ENCODE measurements around the gene ZFYVE9. TPM values are rescaled to one million over a fixed set of nuclear protein-coding genes. Genes with fewer than 3 reads are reported as not detected.

Gene ZFYVE9
- total and polyA plus RNA-seq, 12 donors: 3.4 to 28.9 (median 22.2) TPM

DNA sequence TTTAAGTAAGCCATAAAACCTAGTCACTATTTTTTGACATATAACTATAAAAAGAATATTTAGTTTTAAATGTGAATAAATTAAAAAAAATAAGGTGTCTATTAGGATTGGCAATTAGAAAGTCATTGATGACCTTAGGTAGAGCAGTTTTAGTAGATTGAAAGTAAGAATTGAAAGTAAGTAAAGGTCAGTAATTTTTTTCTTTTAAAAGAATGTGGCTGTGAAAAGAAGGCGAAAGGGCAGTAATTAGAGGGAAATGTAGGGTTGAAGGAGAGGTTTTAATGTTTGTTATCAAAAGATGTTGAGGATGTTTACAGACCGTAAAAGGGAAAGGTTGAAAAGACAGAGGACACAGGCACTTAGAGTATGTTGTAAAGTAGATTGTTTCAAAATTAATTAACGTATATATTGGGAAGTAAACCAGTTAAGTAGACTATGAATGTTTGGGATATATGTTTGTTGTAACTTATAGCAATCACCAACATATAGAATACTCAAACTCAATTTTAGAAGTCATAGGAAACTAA lies 41.0 kb downstream of the ZFYVE9 start:
- H3K4me1 ChIP-seq (replicated peaks in 1 of 2): peaks cover 0 to 6% of the 10 kb centered on the region in 2 donors
- no peak overlapping the region for H3K4me3 ChIP-seq
- TF ChIP-seq, protein P1, sequence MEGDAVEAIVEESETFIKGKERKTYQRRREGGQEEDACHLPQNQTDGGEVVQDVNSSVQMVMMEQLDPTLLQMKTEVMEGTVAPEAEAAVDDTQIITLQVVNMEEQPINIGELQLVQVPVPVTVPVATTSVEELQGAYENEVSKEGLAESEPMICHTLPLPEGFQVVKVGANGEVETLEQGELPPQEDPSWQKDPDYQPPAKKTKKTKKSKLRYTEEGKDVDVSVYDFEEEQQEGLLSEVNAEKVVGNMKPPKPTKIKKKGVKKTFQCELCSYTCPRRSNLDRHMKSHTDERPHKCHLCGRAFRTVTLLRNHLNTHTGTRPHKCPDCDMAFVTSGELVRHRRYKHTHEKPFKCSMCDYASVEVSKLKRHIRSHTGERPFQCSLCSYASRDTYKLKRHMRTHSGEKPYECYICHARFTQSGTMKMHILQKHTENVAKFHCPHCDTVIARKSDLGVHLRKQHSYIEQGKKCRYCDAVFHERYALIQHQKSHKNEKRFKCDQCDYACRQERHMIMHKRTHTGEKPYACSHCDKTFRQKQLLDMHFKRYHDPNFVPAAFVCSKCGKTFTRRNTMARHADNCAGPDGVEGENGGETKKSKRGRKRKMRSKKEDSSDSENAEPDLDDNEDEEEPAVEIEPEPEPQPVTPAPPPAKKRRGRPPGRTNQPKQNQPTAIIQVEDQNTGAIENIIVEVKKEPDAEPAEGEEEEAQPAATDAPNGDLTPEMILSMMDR (IDR thresholded peaks at IDR 0.05): no peak
- TF ChIP-seq POLR2A (IDR thresholded peaks at IDR 0.05): no peak
- H3K36me3 ChIP-seq (replicated peaks in 1 of 2): no peaks in the 10 kb centered on the region
- no peak for DNase-seq
- no peaks in the 10 kb centered on the region for H3K9me3 ChIP-seq (replicated peaks in 1 of 3)
- intact Hi-C loops (cut with DNase I): no loop called here
- 75 to 91% (median 85%) methylated on average over 3 of the region's 3 CpGs for WGBS, 4 donors
- H3K27me3 ChIP-seq: no peaks in the 10 kb centered on the region
- H3K27ac ChIP-seq: no peak overlapping the region

DNA sequence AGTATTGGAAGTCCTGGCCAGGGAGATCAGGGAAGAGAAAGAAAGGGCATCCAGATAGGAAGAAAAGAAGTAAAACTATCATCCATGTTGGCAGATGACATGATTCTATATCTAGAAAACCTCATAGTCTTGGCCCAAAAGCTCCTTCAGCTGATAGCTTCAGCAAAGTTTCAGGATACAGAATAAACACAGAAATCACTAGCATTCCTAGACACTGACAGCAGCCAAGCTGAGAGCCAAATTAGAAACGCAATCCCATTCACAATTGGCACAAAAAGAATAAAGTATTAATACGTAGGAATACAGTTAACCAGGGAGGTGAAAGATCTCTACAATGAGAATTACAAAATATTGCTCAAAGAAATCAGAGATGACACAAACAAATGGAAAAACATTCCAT lies 44.6 kb downstream of the ZFYVE9 start:
- Histone ChIP-seq H3K36me3 (replicated peaks in 1 of 2) (no peaks in the 10 kb centered on the region), H3K9me3 (replicated peaks in 1 of 3) (no peaks in the 10 kb centered on the region), H3K4me1 (replicated peaks in 1 of 2) (peaks cover 0 to 6% of the 10 kb centered on the region in 2 donors), H3K27ac (no peak overlapping the region), H3K4me3 (no peak overlapping the region), H3K27me3 (no peaks in the 10 kb centered on the region)
- intact Hi-C loops (cut with DNase I): no loop called here
- TF ChIP-seq POLR2A (IDR thresholded peaks at IDR 0.05): no peak
- TF ChIP-seq, protein P1 (IDR thresholded peaks at IDR 0.05): no peak
- WGBS, 4 donors: 74 to 85% (median 79%) methylated on average over 2 of the region's 2 CpGs
- no peak for DNase-seq

DNA sequence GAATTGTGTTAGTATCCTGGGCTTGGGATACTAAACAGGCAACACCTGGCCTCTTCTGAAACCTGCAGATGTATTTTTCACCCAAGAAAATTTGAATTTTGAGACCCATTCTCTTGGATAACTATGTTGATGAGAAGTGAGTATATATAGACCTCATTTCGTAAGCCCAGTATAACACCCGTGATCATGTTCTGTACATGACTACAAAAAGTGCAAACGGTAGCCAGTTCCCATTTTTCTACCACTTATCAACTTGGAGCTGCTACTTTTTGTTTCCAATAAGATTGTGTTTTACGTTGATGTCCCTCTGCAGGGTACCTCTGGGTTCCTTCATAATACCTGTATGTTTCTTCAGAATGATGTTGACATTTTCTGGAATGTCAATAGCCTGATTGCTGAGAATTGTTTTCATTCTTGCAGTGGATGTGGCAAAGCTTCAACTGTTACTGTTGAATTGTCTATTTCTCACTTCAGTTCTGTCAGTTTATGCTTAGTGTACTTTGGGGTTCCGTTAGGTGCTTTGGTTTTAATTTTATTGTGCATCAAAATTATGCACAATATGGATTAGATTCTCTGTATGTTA lies 48.1 kb downstream of the ZFYVE9 start:
- intact Hi-C loops (cut with DNase I): no loop called here
- no peaks in the 10 kb centered on the region for H3K4me1 ChIP-seq (replicated peaks in 1 of 2)
- no peak overlapping the region for H3K4me3 ChIP-seq
- H3K27ac ChIP-seq: no peak overlapping the region
- H3K9me3 ChIP-seq (replicated peaks in 1 of 3): no peaks in the 10 kb centered on the region
- TF ChIP-seq, protein P1 (IDR thresholded peaks at IDR 0.05): no peak
- no peak for TF ChIP-seq POLR2A (IDR thresholded peaks at IDR 0.05)
- H3K27me3 ChIP-seq: no peaks in the 10 kb centered on the region
- 91 to 95% (median 91%) methylated on average over 5 of the region's 5 CpGs for WGBS, 4 donors
- no peaks in the 10 kb centered on the region for H3K36me3 ChIP-seq (replicated peaks in 1 of 2)
- no peak for DNase-seq

DNA sequence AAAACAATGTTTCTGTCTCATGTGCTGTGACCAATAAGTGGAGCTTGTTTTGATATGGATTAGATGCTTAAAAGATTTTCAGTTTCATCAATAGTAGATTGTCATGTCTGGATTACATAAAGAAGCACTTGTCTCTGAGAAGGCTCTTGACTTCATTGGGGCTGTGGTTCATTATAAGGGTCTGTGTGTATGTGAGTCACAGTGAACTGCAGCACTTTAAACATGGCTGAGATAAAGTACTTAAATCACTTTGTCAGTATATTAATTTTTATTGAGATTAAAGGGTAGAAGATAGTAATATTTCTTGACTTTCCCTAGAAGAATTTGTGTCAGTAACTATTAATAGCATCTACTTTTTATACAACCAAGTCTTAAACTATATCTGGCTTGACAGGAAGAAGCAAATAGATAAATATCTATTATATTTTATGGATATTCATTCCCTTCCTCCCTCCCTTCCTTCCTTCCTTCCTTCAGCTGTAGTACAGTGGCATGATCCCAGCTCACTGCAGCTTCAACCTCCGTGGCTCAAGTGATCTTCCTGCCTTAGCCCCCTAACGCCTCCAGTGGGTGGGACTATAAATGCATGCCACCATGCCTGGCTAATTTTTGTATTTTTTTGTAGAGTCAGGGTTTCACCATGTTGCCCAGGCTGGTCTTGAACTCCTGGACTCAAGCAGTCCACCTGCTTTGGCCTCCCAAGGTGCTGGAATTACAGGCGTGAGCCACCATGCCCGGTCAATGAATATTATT lies 48.8 kb downstream of the ZFYVE9 start:
- H3K4me3 ChIP-seq: no peak overlapping the region
- H3K4me1 ChIP-seq (replicated peaks in 1 of 2): no peaks in the 10 kb centered on the region
- no peaks in the 10 kb centered on the region for H3K36me3 ChIP-seq (replicated peaks in 1 of 2)
- H3K27ac ChIP-seq: no peak overlapping the region
- no peaks in the 10 kb centered on the region for H3K27me3 ChIP-seq
- H3K9me3 ChIP-seq (replicated peaks in 1 of 3): no peaks in the 10 kb centered on the region
- WGBS, 4 donors: 72 to 80% (median 77%) methylated on average over 4 of the region's 4 CpGs
- intact Hi-C loops (cut with DNase I): no loop called here
- DNase-seq: no peak
- TF ChIP-seq POLR2A (IDR thresholded peaks at IDR 0.05): no peak
- TF ChIP-seq, protein P1 (IDR thresholded peaks at IDR 0.05): no peak

All from adrenal gland (tissue), 12 donors.